ENCODE data around the gene HNRNPUL1.
"Not testable (repeated sequence)": the region's sequence is repeated elsewhere in the genome, so short reads cannot be mapped to it uniquely, and the experiment has no call there.

The HNRNPUL1 gene

DNA sequence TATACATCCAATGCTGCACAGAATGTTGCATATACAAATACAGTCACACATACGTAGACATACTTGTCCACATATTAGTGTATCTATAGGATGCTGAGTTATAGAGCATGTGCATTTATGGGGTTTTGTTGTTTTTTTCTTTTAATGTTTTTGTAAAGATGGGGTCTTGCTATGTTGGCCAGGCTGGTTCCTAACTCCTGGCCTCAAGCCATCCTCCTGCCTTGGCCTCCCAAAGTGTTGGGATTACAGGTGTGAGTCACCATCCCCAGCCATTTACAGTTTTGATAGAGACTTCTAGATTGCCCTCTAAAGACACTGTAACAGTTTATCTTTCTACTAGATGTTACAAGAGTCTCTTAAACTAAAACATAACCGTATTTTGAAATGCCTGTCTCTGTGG lies 14.3 kb downstream of the HNRNPUL1 start:
- Histone ChIP-seq H3K27ac (no peak overlapping the region), H3K36me3 (ENCODE audit: insufficient read depth, low read length) (peaks cover 98% of the 10 kb centered on the region), H3K4me3 (no peak overlapping the region), H3K9me3 (ENCODE audit: low read depth, low read length) (no peaks in the 10 kb centered on the region), H3K9ac (ENCODE audit: insufficient read length) (no peak overlapping the region)
- DNase-seq (ENCODE audit: low read depth, low spot score), result no peak
- TF ChIP-seq EZH2 (IDR thresholded peaks at IDR 0.05) (no peak), FOXP2 (optimal IDR thresholded peaks at IDR 0.05; ENCODE audit: control extremely low read depth, extremely low read length, insufficient read depth) (no peak), POLR2AphosphoS5 (IDR thresholded peaks at IDR 0.05; ENCODE audit: borderline replicate concordance, low read depth, low read length) (no peak)

DNA sequence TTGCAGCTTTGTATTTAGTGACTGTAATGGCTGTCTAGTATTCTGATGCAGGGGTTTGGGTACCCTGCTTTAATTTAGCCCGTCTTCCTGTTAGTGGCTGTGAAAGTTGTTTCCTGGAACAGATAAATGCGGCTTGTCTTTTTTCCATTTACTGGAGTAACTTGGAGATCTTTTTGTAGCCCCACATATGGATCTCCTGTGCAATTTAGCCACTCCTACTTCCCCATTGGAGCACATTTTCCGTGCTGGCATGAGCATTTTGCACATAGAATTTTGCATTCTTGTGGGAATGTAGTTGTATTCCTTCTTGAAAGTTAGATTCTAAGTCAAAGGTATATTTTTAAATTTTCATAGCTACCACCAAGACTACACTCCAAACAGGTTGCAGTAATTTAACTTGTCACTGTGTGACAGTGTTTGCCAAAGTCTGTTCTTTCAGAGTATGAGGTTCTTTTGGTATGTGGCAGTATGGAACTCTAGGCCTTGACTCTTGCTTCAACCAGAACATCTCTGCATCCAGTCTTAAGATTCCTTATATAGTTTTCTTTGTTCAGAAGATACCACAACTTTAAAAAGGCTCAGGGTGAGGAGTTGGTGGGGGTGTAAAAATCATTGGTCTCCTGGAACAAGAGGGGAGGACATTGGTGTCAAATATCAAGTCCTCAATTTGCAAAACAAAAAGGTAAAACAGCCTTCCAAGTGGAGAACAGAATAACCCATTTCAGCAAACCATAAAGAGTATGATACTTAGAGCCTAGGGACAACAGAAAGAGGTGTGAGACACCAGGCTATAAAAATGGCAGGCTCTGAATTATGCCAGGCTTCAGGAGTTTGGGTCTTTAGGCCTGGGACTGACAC lies 24.7 kb downstream of the HNRNPUL1 start:
- H3K27ac ChIP-seq, result no peak overlapping the region
- no peaks in the 10 kb centered on the region for H3K9me3 ChIP-seq (ENCODE audit: low read depth, low read length)
- no peak overlapping the region for H3K4me3 ChIP-seq
- no peak for TF ChIP-seq EZH2 (IDR thresholded peaks at IDR 0.05)
- no peak for TF ChIP-seq FOXP2 (optimal IDR thresholded peaks at IDR 0.05; ENCODE audit: control extremely low read depth, extremely low read length, insufficient read depth)
- TF ChIP-seq POLR2AphosphoS5 (IDR thresholded peaks at IDR 0.05; ENCODE audit: borderline replicate concordance, low read depth, low read length), result no peak
- H3K9ac ChIP-seq (ENCODE audit: insufficient read length), result no peak overlapping the region
- H3K36me3 ChIP-seq (ENCODE audit: insufficient read depth, low read length), result peaks cover 95% of the 10 kb centered on the region
- no peak for DNase-seq (ENCODE audit: low read depth, low spot score)

DNA sequence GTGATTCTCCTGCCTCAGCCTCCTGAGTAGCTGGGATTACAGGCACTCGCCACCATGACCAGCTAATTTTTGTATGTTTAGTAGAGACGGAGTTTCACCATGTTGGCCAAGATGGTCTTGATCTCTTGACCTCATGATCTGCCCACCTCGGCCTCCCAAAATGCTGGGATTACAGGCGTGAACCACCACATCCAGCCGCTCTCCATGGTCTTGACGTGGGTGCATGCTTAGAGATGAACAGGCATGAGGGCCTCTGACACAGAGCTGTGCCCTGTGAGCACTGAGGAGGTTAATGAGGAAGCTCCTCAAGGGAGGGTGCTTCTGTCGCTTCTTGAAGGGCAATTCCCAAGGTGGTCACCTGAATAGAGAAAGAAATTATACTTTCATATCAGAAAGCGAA lies 25.6 kb downstream of the HNRNPUL1 start:
- H3K9me3 ChIP-seq (ENCODE audit: low read depth, low read length); H3K9ac ChIP-seq (ENCODE audit: insufficient read length); H3K27ac ChIP-seq; DNase-seq (ENCODE audit: low read depth, low spot score); H3K4me3 ChIP-seq: not testable (repeated sequence)
- peaks cover 95% of the 10 kb centered on the region for H3K36me3 ChIP-seq (ENCODE audit: insufficient read depth, low read length)

DNA sequence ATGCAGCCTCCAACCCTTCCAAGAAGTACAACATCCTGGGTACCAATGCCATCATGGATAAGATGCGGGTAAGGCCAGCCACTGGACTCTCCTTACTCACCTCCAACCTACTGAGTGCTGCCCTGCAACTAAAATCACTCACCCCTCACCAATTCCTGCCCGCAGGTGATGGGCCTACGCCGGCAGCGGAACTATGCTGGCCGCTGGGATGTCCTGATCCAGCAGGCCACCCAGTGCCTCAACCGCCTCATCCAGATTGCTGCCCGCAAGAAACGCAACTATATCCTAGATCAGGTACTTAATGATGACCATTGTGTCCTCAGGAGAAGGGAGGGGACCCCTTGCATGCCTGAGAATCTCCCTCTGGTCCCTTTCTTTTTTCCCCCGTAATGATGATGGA lies 30.2 kb downstream of the HNRNPUL1 start:
- Histone ChIP-seq H3K36me3 (ENCODE audit: insufficient read depth, low read length) (peaks cover 100% of the 10 kb centered on the region), H3K4me3 (no peak overlapping the region), H3K9me3 (ENCODE audit: low read depth, low read length) (no peaks in the 10 kb centered on the region), H3K27ac (no peak overlapping the region), H3K9ac (ENCODE audit: insufficient read length) (no peak overlapping the region)
- TF ChIP-seq FOXP2 (optimal IDR thresholded peaks at IDR 0.05; ENCODE audit: control extremely low read depth, extremely low read length, insufficient read depth) (no peak), POLR2AphosphoS5 (IDR thresholded peaks at IDR 0.05; ENCODE audit: borderline replicate concordance, low read depth, low read length) (no peak), EZH2 (IDR thresholded peaks at IDR 0.05) (no peak)
- DNase-seq (ENCODE audit: low read depth, low spot score), result no peak

DNA sequence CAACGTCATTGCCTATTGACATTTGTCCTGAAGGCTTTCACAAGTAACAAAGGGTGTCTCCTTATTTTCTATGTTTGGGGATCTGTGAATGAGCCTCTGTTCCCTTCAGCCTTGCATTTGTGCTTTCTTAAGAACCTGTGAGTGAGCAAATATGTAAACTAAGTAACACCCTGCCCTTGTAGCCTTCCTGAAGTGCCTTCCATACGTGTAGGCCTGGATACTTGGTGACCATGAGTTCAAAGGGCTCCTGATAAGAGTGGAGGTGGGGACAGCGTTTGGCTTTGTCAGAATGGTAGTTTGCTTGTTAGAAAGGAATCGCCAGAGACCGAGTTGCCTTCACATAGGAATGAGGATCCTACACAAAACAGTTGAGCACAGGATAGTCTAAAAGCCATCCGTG lies 31.3 kb downstream of the HNRNPUL1 start:
- no peaks in the 10 kb centered on the region for H3K9me3 ChIP-seq (ENCODE audit: low read depth, low read length)
- no peak overlapping the region for H3K9ac ChIP-seq (ENCODE audit: insufficient read length)
- peaks cover 100% of the 10 kb centered on the region for H3K36me3 ChIP-seq (ENCODE audit: insufficient read depth, low read length)
- H3K27ac ChIP-seq, result no peak overlapping the region
- H3K4me3 ChIP-seq, result no peak overlapping the region
- TF ChIP-seq FOXP2 (optimal IDR thresholded peaks at IDR 0.05; ENCODE audit: control extremely low read depth, extremely low read length, insufficient read depth) (no peak), POLR2AphosphoS5 (IDR thresholded peaks at IDR 0.05; ENCODE audit: borderline replicate concordance, low read depth, low read length) (no peak), EZH2 (IDR thresholded peaks at IDR 0.05) (no peak)
- no peak for DNase-seq (ENCODE audit: low read depth, low spot score)

DNA sequence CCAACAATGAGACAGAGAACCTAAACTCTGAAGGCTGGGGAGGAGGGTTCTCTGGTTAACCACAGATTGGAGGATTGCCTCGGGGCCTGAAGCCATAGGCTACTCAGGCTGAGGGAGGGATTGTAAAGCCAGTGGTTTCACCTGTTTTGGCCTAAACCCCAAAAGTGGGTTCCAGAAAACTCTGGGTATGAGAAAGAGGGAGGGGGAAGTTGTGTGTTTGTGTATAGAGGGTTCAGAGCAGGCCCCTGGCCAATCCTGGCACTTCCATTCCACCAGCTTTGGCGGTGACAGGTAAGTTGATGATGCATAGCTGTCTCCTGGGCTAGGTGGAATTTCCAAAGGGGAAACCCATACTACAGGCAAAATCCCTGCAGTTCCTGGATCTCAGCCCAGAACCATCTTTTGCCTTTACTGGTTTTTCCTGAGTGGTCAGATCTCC lies 32.3 kb downstream of the HNRNPUL1 start:
- Histone ChIP-seq H3K9me3 (ENCODE audit: low read depth, low read length) (no peaks in the 10 kb centered on the region), H3K9ac (ENCODE audit: insufficient read length) (no peak overlapping the region), H3K27ac (no peak overlapping the region), H3K4me3 (no peak overlapping the region), H3K36me3 (ENCODE audit: insufficient read depth, low read length) (peaks cover 100% of the 10 kb centered on the region)
- no peak for DNase-seq (ENCODE audit: low read depth, low spot score)
- TF ChIP-seq FOXP2 (optimal IDR thresholded peaks at IDR 0.05; ENCODE audit: control extremely low read depth, extremely low read length, insufficient read depth) (no peak), POLR2AphosphoS5 (IDR thresholded peaks at IDR 0.05; ENCODE audit: borderline replicate concordance, low read depth, low read length) (no peak), EZH2 (IDR thresholded peaks at IDR 0.05) (no peak)

DNA sequence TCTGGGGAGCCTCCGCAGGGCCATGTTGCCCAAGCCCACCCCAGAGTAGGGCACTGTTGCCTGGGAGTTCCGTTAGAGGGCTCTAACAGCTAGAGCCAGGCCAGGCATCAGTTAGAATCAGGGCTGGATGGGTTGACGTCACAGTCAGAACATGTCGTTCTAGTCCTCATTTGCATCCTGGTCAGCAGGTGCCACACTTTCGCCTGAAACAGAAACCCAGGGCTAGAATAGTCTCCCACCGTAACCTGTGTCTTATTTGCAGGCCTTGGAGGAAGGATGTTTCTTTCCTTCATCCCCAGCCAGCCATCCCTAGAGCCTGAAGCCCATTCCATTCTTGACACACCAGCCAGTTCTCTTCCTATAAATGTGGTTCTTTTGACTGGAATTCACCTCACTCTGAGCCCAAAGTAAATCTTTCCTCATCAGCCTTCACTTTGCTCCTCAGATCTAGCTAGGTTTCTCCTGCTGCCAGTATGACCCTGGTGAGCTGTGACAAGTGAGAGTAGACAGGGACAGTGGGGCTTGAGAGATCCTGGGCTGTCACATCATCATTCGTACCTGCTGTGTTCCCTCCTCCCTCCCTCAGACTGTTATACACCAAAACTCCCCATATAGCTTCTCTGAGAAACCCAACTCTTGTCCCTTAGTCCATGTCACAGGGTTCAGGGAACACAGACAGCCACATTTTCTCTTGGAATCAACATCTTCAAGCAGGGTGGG lies 33.6 kb downstream of the HNRNPUL1 start:
- Histone ChIP-seq H3K27ac (no peak overlapping the region), H3K9me3 (ENCODE audit: low read depth, low read length) (no peaks in the 10 kb centered on the region), H3K4me3 (no peak overlapping the region), H3K9ac (ENCODE audit: insufficient read length) (no peak overlapping the region), H3K36me3 (ENCODE audit: insufficient read depth, low read length) (peaks cover 100% of the 10 kb centered on the region)
- DNase-seq (ENCODE audit: low read depth, low spot score), result no peak
- TF ChIP-seq EZH2 (IDR thresholded peaks at IDR 0.05) (no peak), POLR2AphosphoS5 (IDR thresholded peaks at IDR 0.05; ENCODE audit: borderline replicate concordance, low read depth, low read length) (no peak), FOXP2 (optimal IDR thresholded peaks at IDR 0.05; ENCODE audit: control extremely low read depth, extremely low read length, insufficient read depth) (no peak)

DNA sequence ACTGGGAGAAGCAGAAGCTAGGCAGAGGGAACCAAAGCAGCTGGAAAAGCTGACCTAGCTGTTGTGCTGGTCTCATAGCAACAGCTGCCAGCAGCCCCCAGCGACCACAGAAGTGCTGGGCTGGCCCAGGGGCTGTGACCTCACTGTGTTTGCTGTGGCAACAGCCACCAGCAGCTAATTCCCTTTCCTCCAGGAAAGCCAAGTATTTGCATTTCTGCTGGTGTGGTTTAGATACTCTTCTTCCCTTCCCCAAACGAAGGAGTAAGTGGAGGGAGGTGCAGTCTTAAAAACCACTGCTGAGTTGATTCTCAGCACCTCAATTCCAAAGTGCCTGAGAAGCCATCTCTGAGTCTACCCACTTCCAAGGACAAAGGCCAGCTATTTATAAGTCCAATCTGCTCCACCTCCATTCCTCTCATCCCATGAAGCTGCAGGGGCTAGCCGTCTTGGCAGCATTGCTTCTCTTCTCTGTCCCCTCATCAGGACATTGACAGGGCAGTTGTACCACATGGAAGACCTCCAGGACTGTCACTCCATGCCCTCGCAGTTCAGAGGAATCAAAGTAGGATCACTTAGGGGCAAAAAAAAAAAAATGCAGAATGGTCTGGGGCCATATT lies 34.3 kb downstream of the HNRNPUL1 start:
- Histone ChIP-seq H3K4me3 (no peak overlapping the region), H3K9ac (ENCODE audit: insufficient read length) (no peak overlapping the region)

More for the DNA sequence above, 34.3 kb downstream of the HNRNPUL1 start:
- TF ChIP-seq EZH2 (IDR thresholded peaks at IDR 0.05) (no peak), POLR2AphosphoS5 (IDR thresholded peaks at IDR 0.05; ENCODE audit: borderline replicate concordance, low read depth, low read length) (no peak), FOXP2 (optimal IDR thresholded peaks at IDR 0.05; ENCODE audit: control extremely low read depth, extremely low read length, insufficient read depth) (no peak)
- Histone ChIP-seq H3K27ac (no peak overlapping the region), H3K36me3 (ENCODE audit: insufficient read depth, low read length) (peaks cover 100% of the 10 kb centered on the region), H3K9me3 (ENCODE audit: low read depth, low read length) (no peaks in the 10 kb centered on the region)
- no peak for DNase-seq (ENCODE audit: low read depth, low spot score)
